ENCODE results near the gene NID1. TPM values are rescaled to one million over a fixed set of nuclear protein-coding genes. Genes with fewer than 3 reads are reported as not detected.

NID1 gene
- polyA plus RNA-seq, 2 donors: 3.9 to 11.6 TPM

- Histone ChIP-seq H3K9me3 (ENCODE audit: control insufficient read depth in 2 of 2, insufficient read depth in 1 of 2, low read depth in 1 of 2, low read length in 1 of 2) (no peaks in the 10 kb centered on the region), H3K4me1 (ENCODE audit: control insufficient read depth in 2 of 2, insufficient read depth in 2 of 2, low read length in 1 of 2) (no peaks in the 10 kb centered on the region), H3K27me3 (ENCODE audit: control insufficient read depth in 1 of 2, insufficient read depth in 2 of 2, low read length in 2 of 2) (no peaks in the 10 kb centered on the region), H3K27ac (ENCODE audit: low read depth in 2 of 2, low read length in 1 of 2) (no peak overlapping the region), H3K36me3 (ENCODE audit: control insufficient read depth in 2 of 2, insufficient read depth in 2 of 2, low read length in 1 of 2) (no peaks in the 10 kb centered on the region), H3K4me3 (ENCODE audit: low read depth in 1 of 2, low read length in 2 of 2) (no peak overlapping the region)
- 78 to 83% methylated on average over 5 of the region's 5 CpGs for WGBS, 2 donors
Measured at GRCh38 chr1:235946571-235946981, 118.3 kb downstream of the NID1 start.

- 86 to 90% methylated on average over 15 of the region's 15 CpGs for WGBS, 2 donors
- H3K27ac ChIP-seq (ENCODE audit: low read depth in 2 of 2, low read length in 1 of 2): no peak overlapping the region
- H3K27me3 ChIP-seq (ENCODE audit: control insufficient read depth in 1 of 2, insufficient read depth in 2 of 2, low read length in 2 of 2): no peaks in the 10 kb centered on the region
- no peaks in the 10 kb centered on the region for H3K36me3 ChIP-seq (ENCODE audit: control insufficient read depth in 2 of 2, insufficient read depth in 2 of 2, low read length in 1 of 2)
- H3K4me3 ChIP-seq (ENCODE audit: low read depth in 1 of 2, low read length in 2 of 2): no peak overlapping the region
- H3K4me1 ChIP-seq (ENCODE audit: control insufficient read depth in 2 of 2, insufficient read depth in 2 of 2, low read length in 1 of 2): no peaks in the 10 kb centered on the region
- no peaks in the 10 kb centered on the region for H3K9me3 ChIP-seq (ENCODE audit: control insufficient read depth in 2 of 2, insufficient read depth in 1 of 2, low read depth in 1 of 2, low read length in 1 of 2)
Measured at GRCh38 chr1:235945775-235946570, 118.9 kb downstream of the NID1 start.

GRCh38 chr1:235943581-235944114 is 121.2 kb downstream of the NID1 start:
- Histone ChIP-seq H3K4me3 (ENCODE audit: low read depth in 1 of 2, low read length in 2 of 2) (no peak overlapping the region), H3K9me3 (ENCODE audit: control insufficient read depth in 2 of 2, insufficient read depth in 1 of 2, low read depth in 1 of 2, low read length in 1 of 2) (no peaks in the 10 kb centered on the region), H3K27ac (ENCODE audit: low read depth in 2 of 2, low read length in 1 of 2) (peak overlapping the region in 1 of 2 donors; percentile 10), H3K4me1 (ENCODE audit: control insufficient read depth in 2 of 2, insufficient read depth in 2 of 2, low read length in 1 of 2) (no peaks in the 10 kb centered on the region), H3K27me3 (ENCODE audit: control insufficient read depth in 1 of 2, insufficient read depth in 2 of 2, low read length in 2 of 2) (no peaks in the 10 kb centered on the region), H3K36me3 (ENCODE audit: control insufficient read depth in 2 of 2, insufficient read depth in 2 of 2, low read length in 1 of 2) (no peaks in the 10 kb centered on the region)
- 72 to 74% methylated on average over 9 of the region's 9 CpGs for WGBS, 2 donors

GRCh38 chr1:235942979-235943575 is 121.8 kb downstream of the NID1 start:
- no peaks in the 10 kb centered on the region for H3K9me3 ChIP-seq (ENCODE audit: control insufficient read depth in 2 of 2, insufficient read depth in 1 of 2, low read depth in 1 of 2, low read length in 1 of 2)
- H3K36me3 ChIP-seq (ENCODE audit: control insufficient read depth in 2 of 2, insufficient read depth in 2 of 2, low read length in 1 of 2): no peaks in the 10 kb centered on the region
- H3K4me3 ChIP-seq (ENCODE audit: low read depth in 1 of 2, low read length in 2 of 2): no peak overlapping the region
- H3K27ac ChIP-seq (ENCODE audit: low read depth in 2 of 2, low read length in 1 of 2): peak overlapping the region in 1 of 2 donors; percentile 19
- H3K27me3 ChIP-seq (ENCODE audit: control insufficient read depth in 1 of 2, insufficient read depth in 2 of 2, low read length in 2 of 2): no peaks in the 10 kb centered on the region
- 89 to 92% methylated on average over 6 of the region's 6 CpGs for WGBS, 2 donors
- no peaks in the 10 kb centered on the region for H3K4me1 ChIP-seq (ENCODE audit: control insufficient read depth in 2 of 2, insufficient read depth in 2 of 2, low read length in 1 of 2)

- Histone ChIP-seq H3K27me3 (ENCODE audit: control insufficient read depth in 1 of 2, insufficient read depth in 2 of 2, low read length in 2 of 2) (no peaks in the 10 kb centered on the region), H3K9me3 (ENCODE audit: control insufficient read depth in 2 of 2, insufficient read depth in 1 of 2, low read depth in 1 of 2, low read length in 1 of 2) (no peaks in the 10 kb centered on the region), H3K4me1 (ENCODE audit: control insufficient read depth in 2 of 2, insufficient read depth in 2 of 2, low read length in 1 of 2) (no peaks in the 10 kb centered on the region), H3K27ac (ENCODE audit: low read depth in 2 of 2, low read length in 1 of 2) (no peak overlapping the region), H3K36me3 (ENCODE audit: control insufficient read depth in 2 of 2, insufficient read depth in 2 of 2, low read length in 1 of 2) (no peaks in the 10 kb centered on the region), H3K4me3 (ENCODE audit: low read depth in 1 of 2, low read length in 2 of 2) (no peak overlapping the region)
- WGBS, 2 donors: 71 to 86% methylated on average over 6 of the region's 6 CpGs
Measured at GRCh38 chr1:235942625-235942934, 122.3 kb downstream of the NID1 start.

GRCh38 chr1:235941876-235942624 is 122.8 kb downstream of the NID1 start:
- Histone ChIP-seq H3K27me3 (ENCODE audit: control insufficient read depth in 1 of 2, insufficient read depth in 2 of 2, low read length in 2 of 2) (no peaks in the 10 kb centered on the region), H3K36me3 (ENCODE audit: control insufficient read depth in 2 of 2, insufficient read depth in 2 of 2, low read length in 1 of 2) (no peaks in the 10 kb centered on the region), H3K27ac (ENCODE audit: low read depth in 2 of 2, low read length in 1 of 2) (no peak overlapping the region), H3K4me3 (ENCODE audit: low read depth in 1 of 2, low read length in 2 of 2) (no peak overlapping the region), H3K9me3 (ENCODE audit: control insufficient read depth in 2 of 2, insufficient read depth in 1 of 2, low read depth in 1 of 2, low read length in 1 of 2) (no peaks in the 10 kb centered on the region), H3K4me1 (ENCODE audit: control insufficient read depth in 2 of 2, insufficient read depth in 2 of 2, low read length in 1 of 2) (no peaks in the 10 kb centered on the region)
- WGBS, 2 donors: 85 to 86% methylated on average over 12 of the region's 12 CpGs

GRCh38 chr1:235940285-235940684 is 124.6 kb downstream of the NID1 start:
- Histone ChIP-seq H3K36me3 (ENCODE audit: control insufficient read depth in 2 of 2, insufficient read depth in 2 of 2, low read length in 1 of 2) (no peaks in the 10 kb centered on the region), H3K27ac (ENCODE audit: low read depth in 2 of 2, low read length in 1 of 2) (no peak overlapping the region), H3K4me1 (ENCODE audit: control insufficient read depth in 2 of 2, insufficient read depth in 2 of 2, low read length in 1 of 2) (peaks cover 0 to 5% of the 10 kb centered on the region in 2 donors), H3K9me3 (ENCODE audit: control insufficient read depth in 2 of 2, insufficient read depth in 1 of 2, low read depth in 1 of 2, low read length in 1 of 2) (no peaks in the 10 kb centered on the region), H3K27me3 (ENCODE audit: control insufficient read depth in 1 of 2, insufficient read depth in 2 of 2, low read length in 2 of 2) (no peaks in the 10 kb centered on the region), H3K4me3 (ENCODE audit: low read depth in 1 of 2, low read length in 2 of 2) (no peak overlapping the region)
- WGBS, 2 donors: 94 to 100% methylated on average over 6 of the region's 6 CpGs

GRCh38 chr1:235939480-235939775 is 125.5 kb downstream of the NID1 start:
- WGBS, 2 donors: 43 to 66% methylated on average over 1 of the region's 1 CpG
- Histone ChIP-seq H3K9me3 (ENCODE audit: control insufficient read depth in 2 of 2, insufficient read depth in 1 of 2, low read depth in 1 of 2, low read length in 1 of 2) (no peaks in the 10 kb centered on the region), H3K27ac (ENCODE audit: low read depth in 2 of 2, low read length in 1 of 2) (peak overlapping the region in 1 of 2 donors; percentile 16), H3K27me3 (ENCODE audit: control insufficient read depth in 1 of 2, insufficient read depth in 2 of 2, low read length in 2 of 2) (no peaks in the 10 kb centered on the region), H3K4me3 (ENCODE audit: low read depth in 1 of 2, low read length in 2 of 2) (no peak overlapping the region), H3K4me1 (ENCODE audit: control insufficient read depth in 2 of 2, insufficient read depth in 2 of 2, low read length in 1 of 2) (peaks cover 0 to 5% of the 10 kb centered on the region in 2 donors), H3K36me3 (ENCODE audit: control insufficient read depth in 2 of 2, insufficient read depth in 2 of 2, low read length in 1 of 2) (no peaks in the 10 kb centered on the region)

- WGBS, 2 donors: 65 to 68% methylated on average over 7 of the region's 7 CpGs
- Histone ChIP-seq H3K27me3 (ENCODE audit: control insufficient read depth in 1 of 2, insufficient read depth in 2 of 2, low read length in 2 of 2) (no peaks in the 10 kb centered on the region), H3K4me3 (ENCODE audit: low read depth in 1 of 2, low read length in 2 of 2) (no peak overlapping the region), H3K27ac (ENCODE audit: low read depth in 2 of 2, low read length in 1 of 2) (peak overlapping the region in 1 of 2 donors; percentile 29), H3K36me3 (ENCODE audit: control insufficient read depth in 2 of 2, insufficient read depth in 2 of 2, low read length in 1 of 2) (no peaks in the 10 kb centered on the region), H3K9me3 (ENCODE audit: control insufficient read depth in 2 of 2, insufficient read depth in 1 of 2, low read depth in 1 of 2, low read length in 1 of 2) (no peaks in the 10 kb centered on the region), H3K4me1 (ENCODE audit: control insufficient read depth in 2 of 2, insufficient read depth in 2 of 2, low read length in 1 of 2) (peaks cover 0 to 5% of the 10 kb centered on the region in 2 donors)
Measured at GRCh38 chr1:235938709-235939479, 126.0 kb downstream of the NID1 start.

Measured in esophagus (tissue), 2 donors.